ENCODE results near the gene FAM171A2. TPM values are rescaled to one million over a fixed set of nuclear protein-coding genes. Genes with fewer than 3 reads are reported as not detected.

Gene FAM171A2
- total RNA-seq, 3 donors from 2014 or later: 0.88 to 2.9 (median 2.7) TPM

GRCh38 chr17:44390250-44390870, 26.7 kb upstream of the FAM171A2 start:
- DNase-seq (ENCODE audit: low spot score in 2 of 2): no peak
- intact Hi-C loops (cut with DNase I; ENCODE audit: low total_unique reads): no loop called here
- H3K4me3 ChIP-seq: no peak overlapping the region
- no peak overlapping the region for H3K27ac ChIP-seq
- no peaks in the 10 kb centered on the region for H3K36me3 ChIP-seq
- H3K4me1 ChIP-seq: no peaks in the 10 kb centered on the region
- no peak for TF ChIP-seq POLR2A (IDR thresholded peaks at IDR 0.05)
- TF ChIP-seq POLR2AphosphoS5 (IDR thresholded peaks at IDR 0.05): no peak
- TF ChIP-seq CTCF (IDR thresholded peaks at IDR 0.05): no peak
- H3K9me3 ChIP-seq: no peaks in the 10 kb centered on the region
- H3K27me3 ChIP-seq: no peaks in the 10 kb centered on the region

GRCh38 chr17:44389723-44390202, 26.1 kb upstream of the FAM171A2 start:
- intact Hi-C loops (cut with DNase I; ENCODE audit: low total_unique reads): no loop called here
- Histone ChIP-seq H3K27me3 (no peaks in the 10 kb centered on the region), H3K9me3 (no peaks in the 10 kb centered on the region), H3K36me3 (no peaks in the 10 kb centered on the region), H3K4me3 (no peak overlapping the region), H3K4me1 (no peaks in the 10 kb centered on the region), H3K27ac (no peak overlapping the region)
- TF ChIP-seq POLR2AphosphoS5 (IDR thresholded peaks at IDR 0.05) (no peak), POLR2A (IDR thresholded peaks at IDR 0.05) (no peak), CTCF (IDR thresholded peaks at IDR 0.05) (no peak)
- DNase-seq (ENCODE audit: low spot score in 2 of 2): no peak

GRCh38 chr17:44389281-44389680, 25.6 kb upstream of the FAM171A2 start, which contains the start of gene ITGA2B:
Gene ITGA2B, minus strand, starts transcription at chr17:44389649. Its CDS starts 176 bp downstream, at chr17:44389473.
- Histone ChIP-seq H3K4me3 (no peak within 1 kb of the TSS), H3K27ac (no peak within 1 kb of the TSS), H3K27me3 (no peaks in the 10 kb centered on the region), H3K9me3 (no peaks in the 10 kb centered on the region), H3K36me3 (no peaks in the 10 kb centered on the region), H3K4me1 (no peaks in the 10 kb centered on the region)
- no peak for TF ChIP-seq POLR2AphosphoS5 (IDR thresholded peaks at IDR 0.05)
- no peak for TF ChIP-seq POLR2A (IDR thresholded peaks at IDR 0.05)
- no peak for TF ChIP-seq CTCF (IDR thresholded peaks at IDR 0.05)
- intact Hi-C loops (cut with DNase I; ENCODE audit: low total_unique reads): no loop called here
- DNase-seq (ENCODE audit: low spot score in 2 of 2): no peak

- Histone ChIP-seq H3K27me3 (no peaks in the 10 kb centered on the region), H3K4me1 (no peaks in the 10 kb centered on the region), H3K9me3 (no peaks in the 10 kb centered on the region), H3K36me3 (no peaks in the 10 kb centered on the region), H3K4me3 (no peak overlapping the region), H3K27ac (no peak overlapping the region)
- intact Hi-C loops (cut with DNase I; ENCODE audit: low total_unique reads): no loop called here
- DNase-seq (ENCODE audit: low spot score in 2 of 2): no peak
- no peak for TF ChIP-seq POLR2AphosphoS5 (IDR thresholded peaks at IDR 0.05)
- TF ChIP-seq CTCF (IDR thresholded peaks at IDR 0.05): no peak
- TF ChIP-seq POLR2A (IDR thresholded peaks at IDR 0.05): no peak
Measured at GRCh38 chr17:44387804-44388203, 24.2 kb upstream of the FAM171A2 start.

- H3K36me3 ChIP-seq: no peaks in the 10 kb centered on the region
- no peaks in the 10 kb centered on the region for H3K4me1 ChIP-seq
- peak overlapping the region in 2 of 3 donors; percentile 58 to 65 for H3K4me3 ChIP-seq
- H3K27ac ChIP-seq: no peak overlapping the region
- no peak for DNase-seq (ENCODE audit: low spot score in 2 of 2)
- H3K27me3 ChIP-seq: no peaks in the 10 kb centered on the region
- TF ChIP-seq POLR2AphosphoS5 (IDR thresholded peaks at IDR 0.05) (no peak), POLR2A (IDR thresholded peaks at IDR 0.05) (no peak), CTCF (IDR thresholded peaks at IDR 0.05) (no peak)
- H3K9me3 ChIP-seq: no peaks in the 10 kb centered on the region
- intact Hi-C loops (cut with DNase I; ENCODE audit: low total_unique reads): no loop called here
Measured at GRCh38 chr17:44386182-44386525, 22.5 kb upstream of the FAM171A2 start.
